WTC11 (cell line): ENCODE measurements around the gene SLC12A2. TPM values are rescaled to one million over a fixed set of nuclear protein-coding genes. Genes with fewer than 3 reads are reported as not detected.

Experiments
- ATAC-seq: fragments of 200-7000 bp; cut with Tn5 transposase; 2 replicates; pipeline ENCODE4 v1.10.0; 2021; ENCODE audit warnings: mild to moderate bottlenecking, moderate library complexity
- CTCF ChIA-PET: fragments of 300-600 bp; sonication (Branson Sonifier 250); formaldehyde crosslinking; loops from one replicate; lab custom pipeline; 2021; ENCODE audit warnings: antibody characterized with exemption; lab: Charles Lee
- POLR2A ChIA-PET: fragments of 350-600 bp; sonication (Branson Sonifier 250); formaldehyde crosslinking; loops from one replicate; lab custom pipeline; 2021; ENCODE audit warnings: antibody characterized with exemption; lab: Charles Lee
- DNase-seq: peaks from one replicate; pipeline ENCODE4 v3.0.0; 2021; ENCODE audit warnings: low spot score
- H3K27ac Mint-ChIP-seq: 2 replicates; pipeline ENCODE4 v1.8.0; 2021; ENCODE audit warnings: mixed read lengths
- H3K27me3 Mint-ChIP-seq: 2 replicates; pipeline ENCODE4 v1.8.0; 2021; ENCODE audit warnings: low read depth, mild to moderate bottlenecking, moderate library complexity, mixed read lengths
- H3K36me3 Mint-ChIP-seq: 2 replicates; pipeline ENCODE4 v1.8.0; 2021; ENCODE audit warnings: mixed read lengths
- H3K4me1 Mint-ChIP-seq: 2 replicates; pipeline ENCODE4 v1.8.0; 2022; ENCODE audit warnings: mixed read lengths
- H3K4me3 Mint-ChIP-seq: 2 replicates; pipeline ENCODE4 v1.8.0; 2021; ENCODE audit warnings: mild to moderate bottlenecking, moderate library complexity, mixed read lengths
- H3K9me3 Mint-ChIP-seq: 2 replicates; pipeline ENCODE4 v1.8.0; 2021; ENCODE audit warnings: mixed read lengths
- CDX4 ChIP-seq: fragments of 250-450 bp; sonication (Bioruptor Pico); IDR thresholded peaks from 2 replicates; pipeline ENCODE4 v1.9.0; 2021; ENCODE audit warnings: moderate library complexity, mild to moderate bottlenecking, inconsistent platforms, borderline replicate concordance
- CREB1 ChIP-seq: sonication (generic); formaldehyde crosslinking; IDR thresholded peaks from 2 replicates; pipeline ENCODE4 v1.8.0; 2023; ENCODE audit warnings: mild to moderate bottlenecking, missing genetic modification reagents
- CTCF ChIP-seq: fragments of 200-600 bp; IDR thresholded peaks from 2 replicates; pipeline ENCODE4 v1.8.0; 2022; ENCODE audit warnings: antibody characterized with exemption
- E2F1 ChIP-seq: sonication (generic); formaldehyde crosslinking; IDR thresholded peaks from 2 replicates; pipeline ENCODE4 v1.8.0; 2022; ENCODE audit warnings: mild to moderate bottlenecking, missing genetic modification reagents
- ELF4 ChIP-seq: sonication (generic); formaldehyde crosslinking; IDR thresholded peaks from 2 replicates; pipeline ENCODE4 v1.8.1; 2022; ENCODE audit warnings: low read depth, mild to moderate bottlenecking, moderate library complexity, missing genetic modification reagents
- GABPB1 ChIP-seq: sonication (generic); formaldehyde crosslinking; IDR thresholded peaks from 2 replicates; pipeline ENCODE4 v1.8.1; 2023; ENCODE audit warnings: mild to moderate bottlenecking, missing genetic modification reagents
- GRHL2 ChIP-seq: fragments of 250-450 bp; sonication (Bioruptor Pico); IDR thresholded peaks from 2 replicates; pipeline ENCODE4 v1.8.0; 2022; ENCODE audit warnings: mild to moderate bottlenecking, moderate library complexity; ENCODE audit not compliant: insufficient replicate concordance, severe bottlenecking
- GTF2I ChIP-seq: fragments of 250-450 bp; sonication (Bioruptor Pico); conservative IDR thresholded peaks from 2 replicates; pipeline ENCODE4 v1.4.0; 2021; ENCODE audit warnings: mild to moderate bottlenecking
- HMGXB4 ChIP-seq: sonication (generic); formaldehyde crosslinking; IDR thresholded peaks from 2 replicates; pipeline ENCODE4 v1.8.1; 2023; ENCODE audit warnings: mild to moderate bottlenecking, moderate library complexity, missing genetic modification reagents
- MAX ChIP-seq: sonication (generic); formaldehyde crosslinking; IDR thresholded peaks from 2 replicates; pipeline ENCODE4 v1.8.0; 2022; ENCODE audit warnings: mild to moderate bottlenecking, missing genetic modification reagents
- NFYB ChIP-seq: sonication (generic); formaldehyde crosslinking; conservative IDR thresholded peaks from 2 replicates; pipeline ENCODE4 v1.8.0; 2022; ENCODE audit warnings: low read depth, missing genetic modification reagents
- PRRX2 ChIP-seq: fragments of 250-450 bp; sonication (Bioruptor Pico); IDR thresholded peaks from 2 replicates; pipeline ENCODE4 v1.8.0; 2021; ENCODE audit warnings: mild to moderate bottlenecking
- SMAD3 ChIP-seq: sonication (generic); formaldehyde crosslinking; IDR thresholded peaks from 2 replicates; pipeline ENCODE4 v1.8.0; 2022; ENCODE audit warnings: missing genetic modification reagents, mild to moderate bottlenecking, borderline replicate concordance
- SP1 ChIP-seq: sonication (generic); formaldehyde crosslinking; conservative IDR thresholded peaks from 2 replicates; pipeline ENCODE4 v1.8.1; 2022; ENCODE audit warnings: missing genetic modification reagents
- TP53 ChIP-seq: sonication (generic); formaldehyde crosslinking; IDR thresholded peaks from 2 replicates; pipeline ENCODE4 v1.8.1; 2023; ENCODE audit warnings: mild to moderate bottlenecking, missing genetic modification reagents
- USF1 ChIP-seq: sonication (generic); formaldehyde crosslinking; IDR thresholded peaks from 2 replicates; pipeline ENCODE4 v1.8.0; 2022; ENCODE audit warnings: mild to moderate bottlenecking, missing genetic modification reagents
- USF2 ChIP-seq: sonication (generic); formaldehyde crosslinking; IDR thresholded peaks from 2 replicates; pipeline ENCODE4 v1.8.1; 2023; ENCODE audit warnings: mild to moderate bottlenecking, missing genetic modification reagents, moderate library complexity
- ZBTB21 ChIP-seq: sonication (generic); formaldehyde crosslinking; IDR thresholded peaks from 2 replicates; pipeline ENCODE4 v1.8.1; 2023; ENCODE audit warnings: mild to moderate bottlenecking, missing genetic modification reagents, borderline replicate concordance
- ZMAT4 ChIP-seq: fragments of 250-450 bp; sonication (Bioruptor Pico); IDR thresholded peaks from 2 replicates; pipeline ENCODE4 v1.9.0; 2021; ENCODE audit warnings: mild to moderate bottlenecking
- ZNF138 ChIP-seq: sonication (generic); formaldehyde crosslinking; conservative IDR thresholded peaks from 2 replicates; pipeline ENCODE4 v1.8.1; 2022; ENCODE audit warnings: mild to moderate bottlenecking, moderate library complexity, missing genetic modification reagents
- ZNF219 ChIP-seq: sonication (generic); formaldehyde crosslinking; IDR thresholded peaks from 2 replicates; pipeline ENCODE4 v1.8.0; 2023; ENCODE audit warnings: missing genetic modification reagents, mild to moderate bottlenecking, borderline replicate concordance
- ZNF232 ChIP-seq: sonication (generic); formaldehyde crosslinking; IDR thresholded peaks from 2 replicates; pipeline ENCODE4 v1.8.0; 2022; ENCODE audit warnings: mild to moderate bottlenecking, missing genetic modification reagents
- ZNF423 ChIP-seq: fragments of 250-450 bp; sonication (Bioruptor Pico); IDR thresholded peaks from 2 replicates; pipeline ENCODE4 v2.1.2; 2022; ENCODE audit warnings: mild to moderate bottlenecking, moderate library complexity
- ZNF532 ChIP-seq: fragments of 250-450 bp; sonication (Bioruptor Pico); IDR thresholded peaks from 2 replicates; pipeline ENCODE4 v1.9.0; 2021; ENCODE audit warnings: mild to moderate bottlenecking, borderline replicate concordance
- total RNA-seq: library from RNA; stranded (reverse); gene quantifications from 3 replicates; pipeline ENCODE4 v1.2.3, GENCODE V29; 2021

SLC12A2 gene
- total RNA-seq, 1 experiment from 2014 or later: 8.4 TPM

- TF ChIP-seq SMAD3 (CRISPR knock-in tag) (no peak), ZNF423 (CRISPR knock-in tag) (peak; percentile 59; the same call in 1 of the 2 replicates), SP1 (CRISPR knock-in tag) (peak; percentile 29; the same call in 1 of the 2 replicates), ZBTB21 (CRISPR knock-in tag) (no peak), GTF2I (CRISPR knock-in tag) (no peak), ZNF232 (CRISPR knock-in tag) (0 out of 2 replicates have a peak, but pooled peaks have one; percentile 32), USF1 (CRISPR knock-in tag) (0 out of 2 replicates have a peak, but pooled peaks have one; percentile 30), GABPB1 (CRISPR knock-in tag) (no peak), HMGXB4 (0 out of 2 replicates have a peak, but pooled peaks have one; percentile 78), CTCF (peak; percentile 89), GRHL2 (no peak), NFYB (CRISPR knock-in tag) (no peak), USF2 (CRISPR knock-in tag) (peak; percentile 66)
Measured at GRCh38 chr5:128201065-128201926, 117.7 kb downstream of the SLC12A2 start (continued).

GRCh38 chr5:128202320-128202719 is 118.8 kb downstream of the SLC12A2 start:
- POLR2A ChIA-PET: no interaction called here
- Mint-ChIP-seq H3K9me3 (no peaks in the 10 kb centered on the region), H3K27me3 (peaks cover 20% of the 10 kb centered on the region), H3K27ac (no peak overlapping the region), H3K4me3 (no peak overlapping the region), H3K4me1 (peaks cover 10% of the 10 kb centered on the region), H3K36me3 (no peaks in the 10 kb centered on the region)
- DNase-seq (no peak), ATAC-seq (no peak)
- CTCF ChIA-PET: interaction anchor here (0.8 to 1.2 kb wide), 4 partner anchors 324 to 638 kb away, joined by 3 to 18 read pairs (median 8); no protein-coding TSS in a partner anchor
- TF ChIP-seq ZNF138 (CRISPR knock-in tag) (no peak), PRRX2 (CRISPR knock-in tag) (no peak), ELF4 (CRISPR knock-in tag) (no peak), ZNF219 (CRISPR knock-in tag) (no peak), E2F1 (CRISPR knock-in tag) (no peak), TP53 (CRISPR knock-in tag) (no peak), MAX (CRISPR knock-in tag) (no peak), ZMAT4 (no peak), CDX4 (CRISPR knock-in tag) (no peak), CREB1 (CRISPR knock-in tag) (no peak), ZNF532 (CRISPR knock-in tag) (no peak)
